ENCODE results near the gene MRTFB.

Gene MRTFB

DNA sequence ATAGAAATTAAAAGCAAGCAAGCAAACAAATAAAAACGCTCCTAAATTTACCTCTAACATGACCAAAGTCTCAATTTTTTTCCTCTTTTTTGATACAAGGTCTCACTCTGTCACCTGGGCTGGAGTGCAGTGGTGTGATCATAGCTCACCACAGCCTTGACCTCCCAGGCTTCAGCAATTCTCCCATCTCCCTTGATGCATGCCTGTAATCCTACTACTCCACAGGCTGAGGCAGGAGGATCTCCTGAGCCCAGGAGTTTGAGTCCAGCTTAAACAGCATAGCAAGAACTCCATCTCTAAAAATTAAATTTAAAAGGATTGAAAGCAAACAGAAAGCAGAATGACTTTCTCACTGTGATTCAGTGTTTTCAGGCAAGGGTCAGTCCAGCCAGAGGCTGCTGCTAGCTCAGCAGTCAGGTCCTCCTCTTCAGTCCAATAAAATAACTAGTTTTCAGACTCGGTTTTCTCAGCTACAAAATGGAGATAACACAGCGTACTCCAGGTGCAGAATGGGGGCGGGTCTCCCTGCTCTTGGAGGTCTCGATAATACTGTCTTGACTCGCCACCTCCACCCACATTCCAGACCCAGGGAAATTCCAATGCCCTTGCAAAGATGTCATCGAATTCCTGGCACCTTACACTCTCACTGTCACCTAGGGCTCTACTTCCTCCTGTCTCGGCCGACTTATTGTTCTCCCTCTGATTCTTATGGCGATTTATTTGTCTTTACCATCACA, 20.7 kb upstream of the MRTFB start:
- no peak for FAIRE-seq

DNA sequence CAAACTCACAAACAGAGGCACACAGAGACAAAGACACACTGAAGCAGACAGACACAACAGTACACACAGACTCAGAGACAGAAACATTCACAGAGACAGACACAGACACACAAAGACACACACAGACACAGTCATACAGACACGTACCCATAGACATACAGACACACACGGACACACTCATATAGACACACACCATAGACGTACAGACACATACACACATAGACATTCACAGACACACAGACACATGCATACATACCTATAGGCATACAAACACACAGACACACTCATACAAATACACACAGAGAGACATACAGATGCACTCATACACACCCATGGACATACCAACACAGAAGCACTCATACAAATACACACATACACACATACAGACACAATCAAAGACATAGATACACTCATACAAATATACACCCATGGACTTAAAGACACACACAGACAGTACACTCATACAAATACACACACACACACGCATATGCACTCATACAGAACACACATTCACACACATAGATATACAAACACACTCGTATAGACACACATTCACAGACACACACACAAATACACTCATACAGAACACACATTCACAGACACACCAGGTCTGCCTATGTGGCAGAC, 19.9 kb upstream of the MRTFB start:
- no peak for TF ChIP-seq POLR2A (IDR thresholded peaks at IDR 0.05; ENCODE audit: low read depth, low read length)
- no peak for FAIRE-seq

More for the DNA sequence above, 20.7 kb upstream of the MRTFB start:
- no peak for TF ChIP-seq POLR2A (IDR thresholded peaks at IDR 0.05; ENCODE audit: low read depth, low read length)
- peak; percentile 12 for DNase-seq (ENCODE audit: insufficient read length, low spot score)

DNA sequence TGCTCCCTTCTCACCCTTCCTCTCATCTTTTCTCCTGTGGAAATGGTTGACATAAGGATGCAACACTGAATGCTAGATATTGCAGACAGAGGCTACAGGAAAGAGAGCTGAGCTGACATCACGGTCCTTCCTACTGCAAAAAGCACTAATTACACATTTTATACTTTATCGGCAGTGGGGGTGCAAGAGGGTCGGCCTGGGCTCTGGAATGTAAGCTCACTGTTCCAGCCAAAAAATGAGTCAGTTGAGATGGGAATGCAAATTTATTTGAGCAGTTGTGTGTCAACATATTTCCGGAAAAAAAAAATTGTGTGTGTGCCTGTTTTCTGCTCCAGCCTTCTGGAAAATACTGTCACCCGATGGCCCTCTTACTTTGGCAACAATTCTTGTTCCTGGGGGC, 14.1 kb upstream of the MRTFB start:
- no peak for TF ChIP-seq POLR2A (IDR thresholded peaks at IDR 0.05; ENCODE audit: low read depth, low read length)
- no peak for FAIRE-seq

More for the DNA sequence above, 19.9 kb upstream of the MRTFB start:
- no peak for DNase-seq (ENCODE audit: insufficient read length, low spot score)

DNA sequence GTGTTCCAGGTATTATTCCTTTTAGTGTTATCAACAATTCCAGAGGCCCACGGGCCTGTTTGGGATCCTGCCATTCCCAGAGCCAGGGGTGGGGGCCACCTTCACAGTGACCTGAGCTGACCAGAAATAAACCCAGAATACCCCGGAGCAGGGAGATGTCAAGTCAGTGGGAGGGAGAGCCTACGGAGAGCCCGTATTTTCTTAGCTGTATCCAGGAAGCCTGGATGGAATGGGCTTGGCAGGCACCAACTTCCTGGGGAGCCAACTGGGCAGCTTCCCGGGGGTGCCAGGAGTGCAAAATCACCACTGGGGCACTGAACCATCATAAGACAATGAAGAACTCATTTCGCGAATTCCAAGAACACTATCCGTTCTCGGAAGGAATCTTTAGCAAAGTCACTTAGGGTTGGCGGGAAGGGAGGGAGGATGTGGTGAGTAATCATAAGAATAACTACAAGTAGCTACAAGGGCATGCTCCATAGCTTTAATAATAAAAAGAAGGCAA, 13.2 kb upstream of the MRTFB start:
- no peak for DNase-seq (ENCODE audit: insufficient read length, low spot score)
- FAIRE-seq = no peak
- TF ChIP-seq POLR2A (IDR thresholded peaks at IDR 0.05; ENCODE audit: low read depth, low read length) = no peak

More for the DNA sequence above, 14.1 kb upstream of the MRTFB start:
- no peak for DNase-seq (ENCODE audit: insufficient read length, low spot score)

DNA sequence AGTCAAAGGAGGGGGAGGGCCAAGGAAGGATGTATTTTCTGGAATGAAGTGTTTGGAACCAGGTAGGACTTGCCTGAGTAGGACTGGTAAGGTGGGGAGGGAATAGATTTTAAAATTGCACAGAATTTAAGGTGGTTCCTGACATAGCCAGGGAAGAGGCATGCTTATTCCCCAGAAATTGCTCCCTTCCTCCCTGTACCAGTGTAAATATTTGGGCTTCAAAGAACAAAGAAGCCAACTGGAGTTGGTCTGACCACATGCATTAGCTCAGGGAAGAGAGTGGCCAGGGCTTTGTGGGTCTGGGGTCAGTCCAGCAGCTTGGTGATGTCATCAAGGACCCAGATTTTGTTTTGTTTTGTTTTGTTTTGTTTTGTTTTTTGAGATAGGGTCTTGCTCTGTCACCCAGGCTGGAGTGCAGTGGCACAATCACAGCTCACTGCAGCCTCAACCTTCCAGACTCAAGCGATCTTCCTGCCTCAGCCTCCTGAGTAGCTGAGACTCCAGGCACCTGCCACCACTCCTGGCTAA, 9.3 kb upstream of the MRTFB start:
- DNase-seq (ENCODE audit: insufficient read length, low spot score) = no peak
- no peak for FAIRE-seq
- TF ChIP-seq POLR2A (IDR thresholded peaks at IDR 0.05; ENCODE audit: low read depth, low read length) = no peak

DNA sequence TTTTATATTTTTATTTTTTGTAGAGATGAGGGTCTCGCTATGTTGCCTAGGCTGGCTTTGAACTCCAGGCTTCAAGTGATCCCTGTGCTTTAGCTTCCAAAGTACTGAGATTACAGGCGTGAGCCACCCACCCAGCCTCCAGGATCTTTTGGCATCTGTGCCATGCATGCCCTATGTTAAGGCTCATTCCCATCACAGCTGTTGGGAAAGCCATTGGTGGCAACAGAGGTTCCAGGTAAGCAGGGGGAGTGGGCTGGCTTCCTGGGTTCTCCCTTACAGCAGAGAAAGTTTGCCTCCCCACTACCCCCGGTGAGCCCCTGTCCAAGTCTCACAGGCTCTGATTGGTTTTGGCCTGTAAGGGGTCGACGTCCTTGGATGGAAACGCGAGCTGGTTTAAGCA, 8.9 kb upstream of the MRTFB start:
- no peak for TF ChIP-seq POLR2A (IDR thresholded peaks at IDR 0.05; ENCODE audit: low read depth, low read length)
- no peak for DNase-seq (ENCODE audit: insufficient read length, low spot score)
- no peak for FAIRE-seq

DNA sequence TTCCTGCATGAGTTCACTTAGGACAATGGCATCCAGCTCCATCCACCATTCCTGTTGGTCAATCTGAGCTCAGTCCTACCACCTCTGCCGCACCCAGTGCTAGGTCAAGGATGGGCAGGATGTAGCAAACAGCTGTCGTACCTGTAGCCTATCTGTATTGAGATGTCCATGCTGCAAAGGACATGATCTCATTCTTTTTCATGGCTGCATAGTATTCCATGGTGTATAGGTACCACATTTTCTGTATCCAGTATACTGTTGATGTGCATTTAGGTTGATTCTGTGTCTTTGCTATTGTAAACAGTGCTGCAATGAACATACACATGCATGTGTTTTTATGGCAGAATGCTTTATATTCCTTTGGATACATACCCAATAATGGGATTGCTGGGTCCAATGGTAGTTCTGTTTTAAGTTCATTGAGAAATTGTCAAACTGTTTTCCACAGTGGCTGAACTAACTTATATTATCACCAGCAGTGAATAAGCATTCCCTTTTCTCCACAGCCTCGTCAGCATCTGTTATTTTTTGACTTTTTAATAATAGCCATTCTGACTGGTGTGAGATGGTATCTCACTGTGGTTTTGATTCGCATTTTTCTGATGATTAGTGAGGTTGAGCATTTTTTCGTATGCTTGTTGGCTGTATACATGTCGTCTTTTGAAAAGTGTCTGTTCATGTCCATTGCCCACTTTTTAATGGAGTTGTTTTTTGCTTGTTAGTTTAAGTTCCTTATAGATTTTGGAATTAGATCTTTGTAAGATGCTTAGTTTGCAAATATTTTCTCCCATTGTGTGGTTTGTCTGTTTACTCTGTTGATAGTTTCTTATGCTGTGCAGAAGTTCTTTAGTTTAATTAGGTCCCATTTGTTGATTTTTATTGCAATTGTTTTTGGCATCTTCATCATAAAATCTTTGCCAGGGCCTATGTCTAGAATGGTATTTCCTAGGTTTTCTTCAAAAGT, 7.2 kb upstream of the MRTFB start:
- no peak for FAIRE-seq
- no peak for DNase-seq (ENCODE audit: insufficient read length, low spot score)
- no peak for TF ChIP-seq POLR2A (IDR thresholded peaks at IDR 0.05; ENCODE audit: low read depth, low read length)

DNA sequence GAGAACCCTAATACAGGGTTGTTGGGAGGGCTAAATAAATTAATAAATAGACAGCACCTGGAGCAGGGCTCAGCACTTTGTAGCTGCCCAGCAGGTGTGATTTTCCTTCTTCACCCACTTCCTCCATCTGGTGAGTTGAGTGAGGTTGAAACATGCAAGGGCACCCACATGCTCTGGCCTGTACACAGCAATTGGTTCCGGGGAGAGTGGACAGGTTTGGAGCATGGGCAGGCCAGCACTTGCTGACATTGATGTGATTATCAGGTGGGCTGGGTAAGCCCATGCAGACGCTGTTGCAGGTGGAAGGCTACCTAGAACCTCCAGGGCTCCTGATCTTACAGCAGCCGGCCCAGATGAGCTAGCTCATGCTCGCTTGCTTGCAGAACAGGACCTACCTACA, 1.3 kb upstream of the MRTFB start:
- DNase-seq (ENCODE audit: insufficient read length, low spot score) = no peak
- no peak for FAIRE-seq
- no peak for TF ChIP-seq POLR2A (IDR thresholded peaks at IDR 0.05; ENCODE audit: low read depth, low read length)

DNA sequence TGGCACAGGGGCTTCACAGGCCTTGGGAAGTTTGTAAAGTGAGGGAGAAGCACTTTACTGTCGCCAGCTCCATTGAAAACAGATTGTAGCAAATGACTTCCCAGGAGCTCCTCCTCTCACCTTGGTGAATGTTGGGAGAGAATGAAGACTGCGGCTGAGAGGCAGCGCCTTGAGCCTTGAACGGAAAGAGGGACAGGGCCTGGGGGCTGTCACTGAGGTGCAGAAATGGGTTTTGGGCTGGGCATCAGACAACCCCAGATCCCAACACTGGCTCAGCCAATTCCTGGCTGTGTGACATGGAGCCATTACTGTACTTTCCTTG, 603 bp upstream of the MRTFB start:
- no peak for TF ChIP-seq POLR2A (IDR thresholded peaks at IDR 0.05; ENCODE audit: low read depth, low read length)
- no peak for FAIRE-seq
- no peak for DNase-seq (ENCODE audit: insufficient read length, low spot score)

DNA sequence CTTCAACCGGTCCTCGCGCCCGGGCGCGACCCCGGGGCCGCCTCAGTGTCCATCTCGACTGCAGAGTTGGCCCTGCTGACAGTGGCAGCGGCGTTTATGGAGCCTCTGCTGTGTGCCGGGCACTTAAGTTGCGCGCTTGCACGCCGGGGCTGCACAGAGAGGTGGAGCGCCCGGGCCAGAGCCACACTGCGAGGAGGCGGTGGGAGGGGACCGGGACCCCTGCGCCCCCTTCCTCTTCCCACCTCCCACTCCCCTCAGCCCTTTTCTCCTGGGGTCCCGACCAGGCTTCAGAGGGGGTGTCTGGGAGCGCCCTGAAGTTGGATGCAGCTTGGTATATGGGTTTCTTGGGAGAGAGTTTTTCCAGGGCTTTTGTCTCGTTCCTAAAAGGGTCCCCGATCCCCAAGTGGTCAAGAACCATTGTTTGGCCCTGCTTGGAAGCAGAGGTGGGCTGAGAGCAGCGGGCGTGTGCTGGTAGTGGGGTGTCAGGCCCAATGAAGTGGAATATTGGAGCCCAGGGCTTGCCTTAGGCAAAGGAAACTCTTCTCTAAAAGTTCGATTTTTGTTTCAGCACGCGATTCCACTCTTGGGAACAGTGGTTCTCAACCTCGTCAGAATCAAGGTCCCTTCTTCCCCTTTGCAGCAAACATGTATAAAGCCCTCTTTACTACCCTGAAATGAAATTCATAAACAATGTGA, 605 bp downstream of the MRTFB start:
- peak; percentile 37 for DNase-seq (ENCODE audit: insufficient read length, low spot score)

DNA sequence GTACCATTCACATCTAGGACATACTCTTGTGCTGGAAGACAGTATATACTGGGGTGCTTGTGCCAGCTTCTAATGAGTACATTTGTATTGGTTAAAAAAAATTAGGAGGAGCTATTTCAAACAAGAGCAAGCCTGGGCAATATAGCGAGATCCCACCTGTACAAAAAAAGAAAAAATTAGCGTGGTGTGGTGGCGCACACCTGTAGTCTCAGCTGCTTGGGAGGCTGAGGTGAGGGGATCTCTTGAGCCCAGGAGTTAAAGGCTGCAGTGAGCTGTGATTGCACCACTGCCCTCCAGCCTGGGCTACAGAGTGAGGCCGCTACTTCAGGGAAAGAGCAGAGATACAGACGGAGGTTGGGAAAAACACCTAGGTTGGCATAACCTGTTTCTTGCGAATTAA, 1.2 kb downstream of the MRTFB start:
- FAIRE-seq (no peak), DNase-seq (ENCODE audit: insufficient read length, low spot score) (no peak)
- no peak for TF ChIP-seq POLR2A (IDR thresholded peaks at IDR 0.05; ENCODE audit: low read depth, low read length)

More for the DNA sequence above, 605 bp downstream of the MRTFB start:
- FAIRE-seq = no peak
- TF ChIP-seq POLR2A (IDR thresholded peaks at IDR 0.05; ENCODE audit: low read depth, low read length) = no peak

DNA sequence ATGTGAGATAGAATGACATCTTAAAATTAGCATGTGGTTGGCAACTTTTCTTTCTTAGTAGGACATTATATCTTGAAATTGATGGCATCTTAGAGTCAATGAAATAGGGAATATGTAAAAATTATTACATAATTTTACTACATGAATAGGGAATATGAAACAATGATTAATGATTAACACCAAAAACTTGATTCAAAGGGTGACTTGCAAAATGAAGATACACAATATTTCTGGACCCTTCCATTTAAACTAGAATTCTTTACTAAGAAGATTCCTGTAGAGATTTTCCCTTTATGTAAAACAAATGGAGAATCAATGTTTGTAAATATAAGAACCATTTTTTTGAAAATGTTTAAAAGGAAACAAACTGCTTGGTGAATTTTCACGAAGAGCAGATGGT, 3.4 kb downstream of the MRTFB start:
- FAIRE-seq (no peak), DNase-seq (ENCODE audit: insufficient read length, low spot score) (no peak)
- TF ChIP-seq POLR2A (IDR thresholded peaks at IDR 0.05; ENCODE audit: low read depth, low read length) = no peak

DNA sequence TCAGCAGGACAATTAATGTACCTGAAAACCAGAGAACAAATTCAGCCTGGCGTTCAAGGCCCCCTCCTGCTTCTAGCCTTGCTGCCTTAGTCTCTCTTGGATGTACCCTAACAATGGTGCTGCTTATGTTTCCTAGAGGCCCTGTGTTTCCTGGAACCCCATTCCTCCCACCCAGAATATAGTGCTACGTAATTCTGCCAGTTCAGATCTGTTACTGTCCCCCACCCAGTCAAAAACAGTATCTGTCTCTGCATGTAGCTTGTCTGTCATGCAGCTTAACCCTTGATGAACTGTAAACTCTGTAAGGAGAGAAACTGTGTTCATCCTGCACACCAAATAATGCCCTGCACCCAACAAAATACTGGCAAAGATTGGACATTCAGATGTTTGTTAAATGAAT, 6.8 kb downstream of the MRTFB start:
- DNase-seq (ENCODE audit: insufficient read length, low spot score) = no peak
- FAIRE-seq = no peak
- no peak for TF ChIP-seq POLR2A (IDR thresholded peaks at IDR 0.05; ENCODE audit: low read depth, low read length)

All from H54 (cell line).